Liver (tissue), 9 donors: ENCODE results near the gene GPATCH2L. TPM values are rescaled to one million over a fixed set of nuclear protein-coding genes. Genes with fewer than 3 reads are reported as not detected.

Source experiments
- DNase-seq: peaks from one replicate; pipeline ENCODE4 v3.0.0-alpha.2; 2017; ENCODE audit warnings: low spot score
- H3K27ac ChIP-seq, 2 donors: one replicate each; pipeline ENCODE4 v1.7.0; 2013; ENCODE audit warnings: inconsistent platforms in 2 of 2, low read length in 2 of 2, control low read depth in 1 of 2, low read depth in 1 of 2, mild to moderate bottlenecking in 1 of 2
- H3K27me3 ChIP-seq, 4 donors: one replicate each; pipeline versions ENCODE4 v1.6.1 to v1.7.0; 2013; ENCODE audit warnings: low read length in 3 of 4, inconsistent platforms in 1 of 4, mild to moderate bottlenecking in 1 of 4, moderate library complexity in 1 of 4; ENCODE audit not compliant: control insufficient read depth in 4 of 4, insufficient read depth in 4 of 4
- H3K36me3 ChIP-seq, 4 donors: one replicate each; pipeline versions ENCODE4 v1.6.1 to v1.7.0; 2013; ENCODE audit warnings: low read length in 3 of 4, mild to moderate bottlenecking in 3 of 4, low read depth in 1 of 4, moderate library complexity in 1 of 4; ENCODE audit not compliant: control insufficient read depth in 4 of 4, insufficient read depth in 3 of 4
- H3K4me1 ChIP-seq, 4 donors: one replicate each; pipeline versions ENCODE4 v1.6.1 to v1.7.0; 2013; ENCODE audit warnings: low read length in 3 of 4, mild to moderate bottlenecking in 3 of 4, moderate library complexity in 1 of 4; ENCODE audit not compliant: control insufficient read depth in 4 of 4, insufficient read depth in 4 of 4
- H3K4me3 ChIP-seq, 3 donors: one replicate each; pipeline versions ENCODE4 v1.6.1 to v1.7.0; 2013; ENCODE audit warnings: low read length in 3 of 3, control low read depth in 1 of 3, low read depth in 1 of 3, mild to moderate bottlenecking in 1 of 3
- H3K9ac ChIP-seq, 2 donors: one replicate each; pipeline ENCODE4 v1.7.0; 2013; ENCODE audit warnings: low read length in 2 of 2, mild to moderate bottlenecking in 2 of 2, moderate library complexity in 2 of 2, control low read depth in 1 of 2, low read depth in 1 of 2
- H3K9me3 ChIP-seq, 4 donors: one replicate each; pipeline versions ENCODE4 v1.6.1 to v1.7.0; 2013; ENCODE audit warnings: low read length in 3 of 4; ENCODE audit not compliant: control insufficient read depth in 4 of 4
- EGR1 ChIP-seq, 2 donors: IDR thresholded peaks; 2 replicates each; pipeline ENCODE4 v1.6.1; 2016 to 2018; ENCODE audit warnings: antibody characterized with exemption in 2 of 2, low read depth in 2 of 2
- FOXA1 ChIP-seq: IDR thresholded peaks from 2 replicates; pipeline ENCODE4 v1.6.1; 2016; ENCODE audit warnings: antibody characterized with exemption
- FOXA2 ChIP-seq: IDR thresholded peaks from 2 replicates; pipeline ENCODE4 v1.6.1; 2016; ENCODE audit warnings: antibody characterized with exemption
- GABPA ChIP-seq, 2 donors: IDR thresholded peaks in 1 of 2; conservative IDR thresholded peaks in 1 of 2; 2 replicates each; pipeline ENCODE4 v1.6.1; 2016; ENCODE audit warnings: antibody characterized with exemption in 2 of 2, mild to moderate bottlenecking in 1 of 2, moderate library complexity in 1 of 2
- HNF4A ChIP-seq, 2 donors: conservative IDR thresholded peaks; 2 replicates each; pipeline ENCODE4 v1.6.1; 2016; ENCODE audit warnings: antibody characterized with exemption in 2 of 2, mild to moderate bottlenecking in 2 of 2
- HNF4G ChIP-seq: IDR thresholded peaks from 2 replicates; pipeline ENCODE4 v1.6.1; 2016; ENCODE audit warnings: antibody characterized with exemption
- JUND ChIP-seq, 2 donors: IDR thresholded peaks; 2 replicates each; pipeline ENCODE4 v1.6.1; 2016; ENCODE audit warnings: antibody characterized with exemption in 2 of 2
- NR2F2 ChIP-seq: IDR thresholded peaks from 2 replicates; pipeline ENCODE4 v1.6.1; 2016; ENCODE audit warnings: antibody characterized with exemption
- RAD21 ChIP-seq, 2 donors: IDR thresholded peaks; 2 replicates each; pipeline ENCODE4 v1.6.1; 2016; ENCODE audit warnings: antibody characterized with exemption in 2 of 2, mild to moderate bottlenecking in 2 of 2
- RXRA ChIP-seq, 2 donors: IDR thresholded peaks; 2 replicates each; pipeline ENCODE4 v1.6.1; 2017 to 2018; ENCODE audit warnings: antibody characterized with exemption in 2 of 2, mild to moderate bottlenecking in 1 of 2
- TAF1 ChIP-seq: conservative IDR thresholded peaks from 2 replicates; pipeline ENCODE4 v1.6.1; 2016; ENCODE audit warnings: antibody characterized with exemption, mild to moderate bottlenecking
- YY1 ChIP-seq: IDR thresholded peaks from 2 replicates; pipeline ENCODE4 v1.6.1; 2016; ENCODE audit warnings: antibody characterized with exemption, mild to moderate bottlenecking
- WGBS: extraction: QIAGEN DNeasy Blood & Tissue Kit; methylation state at CpG from one replicate; pipeline ENCODE4 v1.1.7; 2013; 5-methylcytosine and 5-hydroxymethylcytosine counted together
- polyA plus RNA-seq, 2 donors: library from polyadenylated mRNA; stranded (reverse) in 1 of 2; unstranded in 1 of 2; fragments of 200-250 nt in 1 of 2; fragments of >200 nt in 1 of 2; fragmentation: Nextera tagmentation in 1 of 2; extraction: Ambion mirVana in 1 of 2; gene quantifications; one replicate each; pipeline versions ENCODE4 v1.2.1 to v1.2.3, GENCODE V29; 2013 to 2015
- total RNA-seq, 2 donors: library from RNA; depleted of rRNA; stranded (reverse); fragments of >200 nt; gene quantifications; one replicate each; pipeline ENCODE4 v1.2.3, GENCODE V29; 2014
- TF ChIP-seq, protein P1 (sequence below): fragments of 150-350 bp; IDR thresholded peaks from 2 replicates; pipeline ENCODE4 v1.5.1; 2017; ENCODE audit warnings: improper control_type of control experiment, low read depth, low read length; ENCODE audit not compliant: missing input control
- TF ChIP-seq, protein P2 (sequence below): IDR thresholded peaks from 2 replicates; pipeline ENCODE4 v1.6.1; 2016; ENCODE audit warnings: antibody characterized with exemption
- TF ChIP-seq, protein P3 (sequence below): IDR thresholded peaks from 2 replicates; pipeline ENCODE4 v1.6.1; 2016; ENCODE audit warnings: antibody characterized with exemption, mild to moderate bottlenecking
- TF ChIP-seq, protein P4 (sequence below): IDR thresholded peaks from 2 replicates; pipeline ENCODE4 v1.6.1; 2016; ENCODE audit warnings: antibody characterized with exemption
- TF ChIP-seq, protein P5 (sequence below): IDR thresholded peaks from 2 replicates; pipeline ENCODE4 v1.6.1; 2016; ENCODE audit warnings: antibody characterized with exemption
- donor health status: healthy.
- donor health status: healthy.
- donor health status: healthy.
- donor health status: healthy.
- donor health status: healthy.

The GPATCH2L gene
- total and polyA plus RNA-seq, 4 donors = 4.5 to 39.5 (median 15.8) TPM

DNA sequence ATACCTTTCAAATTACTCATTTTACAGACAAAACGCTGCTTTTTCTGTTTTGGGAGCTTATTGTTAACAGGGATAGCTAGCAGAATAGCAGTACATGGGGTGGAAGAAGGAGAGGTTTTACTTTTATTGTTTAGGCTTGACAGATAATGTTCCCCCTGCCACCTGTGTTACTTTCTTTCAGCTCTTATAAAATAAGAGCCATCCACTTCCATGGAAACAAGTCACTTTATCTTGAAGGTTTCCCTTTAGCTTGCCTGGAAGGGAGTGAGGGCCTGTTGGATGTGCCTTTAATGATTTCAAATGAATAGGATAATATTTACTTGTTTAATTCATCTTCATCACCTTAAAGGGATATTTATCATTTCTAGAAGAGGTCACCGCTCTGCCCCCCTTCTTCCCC, 23.3 kb downstream of the GPATCH2L start:
- WGBS = 97% methylated on average over 2 of the region's 2 CpGs
- Histone ChIP-seq H3K9me3 (no peaks in the 10 kb centered on the region), H3K9ac (no peak overlapping the region), H3K4me3 (no peak overlapping the region), H3K4me1 (no peaks in the 10 kb centered on the region), H3K36me3 (peaks cover 14 to 50% (median 31%) of the 10 kb centered on the region in 4 donors), H3K27ac (no peak overlapping the region), H3K27me3 (no peaks in the 10 kb centered on the region)
- no peak for DNase-seq
- TF ChIP-seq, protein P1, sequence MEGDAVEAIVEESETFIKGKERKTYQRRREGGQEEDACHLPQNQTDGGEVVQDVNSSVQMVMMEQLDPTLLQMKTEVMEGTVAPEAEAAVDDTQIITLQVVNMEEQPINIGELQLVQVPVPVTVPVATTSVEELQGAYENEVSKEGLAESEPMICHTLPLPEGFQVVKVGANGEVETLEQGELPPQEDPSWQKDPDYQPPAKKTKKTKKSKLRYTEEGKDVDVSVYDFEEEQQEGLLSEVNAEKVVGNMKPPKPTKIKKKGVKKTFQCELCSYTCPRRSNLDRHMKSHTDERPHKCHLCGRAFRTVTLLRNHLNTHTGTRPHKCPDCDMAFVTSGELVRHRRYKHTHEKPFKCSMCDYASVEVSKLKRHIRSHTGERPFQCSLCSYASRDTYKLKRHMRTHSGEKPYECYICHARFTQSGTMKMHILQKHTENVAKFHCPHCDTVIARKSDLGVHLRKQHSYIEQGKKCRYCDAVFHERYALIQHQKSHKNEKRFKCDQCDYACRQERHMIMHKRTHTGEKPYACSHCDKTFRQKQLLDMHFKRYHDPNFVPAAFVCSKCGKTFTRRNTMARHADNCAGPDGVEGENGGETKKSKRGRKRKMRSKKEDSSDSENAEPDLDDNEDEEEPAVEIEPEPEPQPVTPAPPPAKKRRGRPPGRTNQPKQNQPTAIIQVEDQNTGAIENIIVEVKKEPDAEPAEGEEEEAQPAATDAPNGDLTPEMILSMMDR = no peak
- TF ChIP-seq FOXA2 = no peak
- TF ChIP-seq NR2F2 = no peak
- TF ChIP-seq FOXA1 = no peak
- no peak for TF ChIP-seq RXRA (IDR thresholded peaks at IDR 0.05)
- no peak for TF ChIP-seq YY1
- no peak for TF ChIP-seq RAD21 (IDR thresholded peaks at IDR 0.05)

DNA sequence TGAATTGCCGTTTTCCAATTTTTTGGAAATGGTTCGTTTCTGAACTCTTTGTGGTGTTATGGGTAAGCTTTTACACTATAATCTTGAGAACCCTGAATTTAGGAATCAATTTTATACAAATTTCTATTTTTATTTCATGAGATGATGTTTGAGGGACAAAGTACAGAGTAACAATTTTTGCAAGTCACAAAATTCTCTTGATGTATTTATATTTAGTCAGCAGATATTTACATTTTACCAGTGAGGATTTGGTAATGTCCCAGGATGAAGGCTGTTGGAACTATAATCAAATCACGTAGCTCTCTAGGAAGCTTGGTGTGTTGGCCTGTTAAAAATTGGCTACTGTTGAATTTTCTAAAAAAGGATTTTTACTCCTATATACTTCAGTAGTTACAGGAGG, 24.2 kb downstream of the GPATCH2L start:
- Histone ChIP-seq H3K27me3 (no peaks in the 10 kb centered on the region), H3K27ac (no peak overlapping the region), H3K36me3 (peaks cover 14 to 54% (median 34%) of the 10 kb centered on the region in 4 donors), H3K9me3 (no peaks in the 10 kb centered on the region), H3K4me1 (no peaks in the 10 kb centered on the region), H3K4me3 (no peak overlapping the region), H3K9ac (no peak overlapping the region)
- no peak for TF ChIP-seq JUND (IDR thresholded peaks at IDR 0.05)
- 94% methylated on average over 3 of the region's 3 CpGs for WGBS
- no peak for DNase-seq

DNA sequence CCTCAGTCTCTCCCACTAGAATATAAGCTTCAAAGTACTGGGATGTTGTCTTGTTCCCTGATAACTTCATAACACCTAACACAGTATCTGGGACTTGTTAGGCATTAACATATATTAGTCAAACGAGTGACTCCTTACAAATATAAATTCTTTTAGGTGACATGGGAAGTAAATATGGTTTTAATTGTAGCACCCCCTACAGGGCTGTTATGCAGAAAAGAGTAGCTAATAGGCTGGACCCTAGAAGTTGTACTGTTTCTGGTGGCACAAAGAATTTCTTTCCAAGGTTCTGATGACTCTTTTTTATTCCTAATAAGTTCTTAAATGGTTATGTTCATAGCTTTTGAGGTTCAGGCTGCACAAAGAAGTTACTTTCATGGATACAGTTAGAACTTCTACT, 29.8 kb downstream of the GPATCH2L start:
- Histone ChIP-seq H3K9me3 (no peaks in the 10 kb centered on the region), H3K9ac (no peak overlapping the region), H3K4me3 (no peak overlapping the region), H3K36me3 (peaks cover 14 to 50% (median 31%) of the 10 kb centered on the region in 4 donors), H3K27me3 (no peaks in the 10 kb centered on the region), H3K27ac (no peak overlapping the region), H3K4me1 (no peaks in the 10 kb centered on the region)
- TF ChIP-seq RAD21 (IDR thresholded peaks at IDR 0.05) = no peak
- TF ChIP-seq HNF4G = no peak
- TF ChIP-seq NR2F2 = no peak
- TF ChIP-seq, protein P1 = no peak
- no peak for TF ChIP-seq JUND (IDR thresholded peaks at IDR 0.05)
- TF ChIP-seq, protein P2, sequence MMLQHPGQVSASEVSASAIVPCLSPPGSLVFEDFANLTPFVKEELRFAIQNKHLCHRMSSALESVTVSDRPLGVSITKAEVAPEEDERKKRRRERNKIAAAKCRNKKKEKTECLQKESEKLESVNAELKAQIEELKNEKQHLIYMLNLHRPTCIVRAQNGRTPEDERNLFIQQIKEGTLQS = no peak
- TF ChIP-seq FOXA1 = no peak
- no peak for TF ChIP-seq EGR1 (IDR thresholded peaks at IDR 0.05; ENCODE audit: low read depth in 2 of 2)
- no peak for TF ChIP-seq HNF4A (conservative IDR thresholded peaks at IDR 0.05)
- no peak for TF ChIP-seq GABPA (IDR thresholded peaks at IDR 0.05 in 1 of 2, conservative IDR thresholded peaks at IDR 0.05 in 1 of 2)
- TF ChIP-seq TAF1 = no peak
- no peak for TF ChIP-seq YY1
- no peak for TF ChIP-seq RXRA (IDR thresholded peaks at IDR 0.05)
- TF ChIP-seq, protein P3, sequence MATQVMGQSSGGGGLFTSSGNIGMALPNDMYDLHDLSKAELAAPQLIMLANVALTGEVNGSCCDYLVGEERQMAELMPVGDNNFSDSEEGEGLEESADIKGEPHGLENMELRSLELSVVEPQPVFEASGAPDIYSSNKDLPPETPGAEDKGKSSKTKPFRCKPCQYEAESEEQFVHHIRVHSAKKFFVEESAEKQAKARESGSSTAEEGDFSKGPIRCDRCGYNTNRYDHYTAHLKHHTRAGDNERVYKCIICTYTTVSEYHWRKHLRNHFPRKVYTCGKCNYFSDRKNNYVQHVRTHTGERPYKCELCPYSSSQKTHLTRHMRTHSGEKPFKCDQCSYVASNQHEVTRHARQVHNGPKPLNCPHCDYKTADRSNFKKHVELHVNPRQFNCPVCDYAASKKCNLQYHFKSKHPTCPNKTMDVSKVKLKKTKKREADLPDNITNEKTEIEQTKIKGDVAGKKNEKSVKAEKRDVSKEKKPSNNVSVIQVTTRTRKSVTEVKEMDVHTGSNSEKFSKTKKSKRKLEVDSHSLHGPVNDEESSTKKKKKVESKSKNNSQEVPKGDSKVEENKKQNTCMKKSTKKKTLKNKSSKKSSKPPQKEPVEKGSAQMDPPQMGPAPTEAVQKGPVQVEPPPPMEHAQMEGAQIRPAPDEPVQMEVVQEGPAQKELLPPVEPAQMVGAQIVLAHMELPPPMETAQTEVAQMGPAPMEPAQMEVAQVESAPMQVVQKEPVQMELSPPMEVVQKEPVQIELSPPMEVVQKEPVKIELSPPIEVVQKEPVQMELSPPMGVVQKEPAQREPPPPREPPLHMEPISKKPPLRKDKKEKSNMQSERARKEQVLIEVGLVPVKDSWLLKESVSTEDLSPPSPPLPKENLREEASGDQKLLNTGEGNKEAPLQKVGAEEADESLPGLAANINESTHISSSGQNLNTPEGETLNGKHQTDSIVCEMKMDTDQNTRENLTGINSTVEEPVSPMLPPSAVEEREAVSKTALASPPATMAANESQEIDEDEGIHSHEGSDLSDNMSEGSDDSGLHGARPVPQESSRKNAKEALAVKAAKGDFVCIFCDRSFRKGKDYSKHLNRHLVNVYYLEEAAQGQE = no peak
- TF ChIP-seq, protein P4, sequence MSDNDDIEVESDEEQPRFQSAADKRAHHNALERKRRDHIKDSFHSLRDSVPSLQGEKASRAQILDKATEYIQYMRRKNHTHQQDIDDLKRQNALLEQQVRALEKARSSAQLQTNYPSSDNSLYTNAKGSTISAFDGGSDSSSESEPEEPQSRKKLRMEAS = no peak
- TF ChIP-seq, protein P5, sequence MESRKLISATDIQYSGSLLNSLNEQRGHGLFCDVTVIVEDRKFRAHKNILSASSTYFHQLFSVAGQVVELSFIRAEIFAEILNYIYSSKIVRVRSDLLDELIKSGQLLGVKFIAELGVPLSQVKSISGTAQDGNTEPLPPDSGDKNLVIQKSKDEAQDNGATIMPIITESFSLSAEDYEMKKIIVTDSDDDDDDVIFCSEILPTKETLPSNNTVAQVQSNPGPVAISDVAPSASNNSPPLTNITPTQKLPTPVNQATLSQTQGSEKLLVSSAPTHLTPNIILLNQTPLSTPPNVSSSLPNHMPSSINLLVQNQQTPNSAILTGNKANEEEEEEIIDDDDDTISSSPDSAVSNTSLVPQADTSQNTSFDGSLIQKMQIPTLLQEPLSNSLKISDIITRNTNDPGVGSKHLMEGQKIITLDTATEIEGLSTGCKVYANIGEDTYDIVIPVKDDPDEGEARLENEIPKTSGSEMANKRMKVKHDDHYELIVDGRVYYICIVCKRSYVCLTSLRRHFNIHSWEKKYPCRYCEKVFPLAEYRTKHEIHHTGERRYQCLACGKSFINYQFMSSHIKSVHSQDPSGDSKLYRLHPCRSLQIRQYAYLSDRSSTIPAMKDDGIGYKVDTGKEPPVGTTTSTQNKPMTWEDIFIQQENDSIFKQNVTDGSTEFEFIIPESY = no peak
- no peak for TF ChIP-seq FOXA2
- WGBS = 83% methylated on average over 1 of the region's 1 CpG
- no peak for DNase-seq
